Left ventricle myocardium superior (tissue), 1 donor: ENCODE results near the gene KCNMB2. TPM values are rescaled to one million over a fixed set of nuclear protein-coding genes. Genes with fewer than 3 reads are reported as not detected.
A peak's percentile ranks its signal among the peaks of the same experiment; 100 is the strongest.

ENCODE experiments used
- ATAC-seq: fragments of 200-7000 bp; cut with Tn5 transposase; one replicate; pipeline ENCODE4 v1.9.1; 2020; ENCODE audit warnings: mild to moderate bottlenecking, moderate library complexity
- DNase-seq: peaks from one replicate; pipeline ENCODE4 v3.0.0-alpha.2; 2020
- intact Hi-C: fragments of 100-400 bp; cut with micrococcal nuclease; formaldehyde crosslinking; loops from one replicate; pipeline ENCODE4 v1.11.0; 2022
- total RNA-seq: library from RNA; stranded (reverse); fragmentation: NEBNext Ultra II Directional; extraction: Animal tissue kit (Norgen Biotek cat#: 25700); gene quantifications from one replicate; pipeline ENCODE4 v1.2.1, GENCODE V29; 2021
- donor health status: DM: no; HTN: yes; CAD: no; lungs with severe emphysema.

KCNMB2 gene
- total RNA-seq, 1 donor from 2014 or later: 2.7 TPM

DNA sequence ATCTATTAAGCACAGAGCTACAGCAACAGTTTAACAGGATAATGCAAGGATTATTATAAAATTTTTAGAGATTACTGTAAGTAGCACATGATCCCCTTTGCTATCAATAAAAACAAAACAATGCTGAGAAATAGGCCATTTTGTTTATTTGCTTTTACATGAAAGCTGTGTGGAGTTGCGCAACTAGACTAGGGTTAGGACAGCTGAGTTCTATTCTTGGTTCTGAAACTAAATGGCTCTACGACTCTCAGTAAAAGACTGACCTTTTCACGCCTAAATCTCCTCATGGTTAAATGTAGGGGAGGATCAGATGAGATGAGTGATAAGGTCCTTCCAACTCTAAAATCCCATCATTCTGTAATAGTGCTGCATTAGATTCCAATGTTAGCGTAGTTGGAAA, 25.0 kb downstream of the KCNMB2 start:
- DNase-seq: no peak
- intact Hi-C loops: no loop called here
- ATAC-seq: peak; percentile 69

GRCh38 chr3:178562143-178562946, 26.1 kb downstream of the KCNMB2 start:
- ATAC-seq (peak; percentile 93), DNase-seq (peak; percentile 40)
- intact Hi-C loops: no loop called here

DNA sequence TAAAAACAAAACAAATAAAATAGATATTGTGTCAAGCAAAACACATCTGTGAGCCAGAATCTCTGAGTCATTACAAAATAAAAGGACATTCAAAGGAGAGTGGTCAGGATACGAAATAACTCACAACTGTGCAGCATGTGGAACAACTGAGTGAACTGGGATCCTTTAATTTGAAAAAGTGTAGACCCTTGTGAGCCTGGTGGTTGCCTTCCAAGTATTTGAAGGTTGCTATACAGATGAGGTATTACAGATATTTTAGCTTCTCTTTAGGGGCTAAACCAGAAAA, 26.7 kb downstream of the KCNMB2 start:
- intact Hi-C loops: no loop called here
- peak; percentile 67 for ATAC-seq
- no peak for DNase-seq

DNA sequence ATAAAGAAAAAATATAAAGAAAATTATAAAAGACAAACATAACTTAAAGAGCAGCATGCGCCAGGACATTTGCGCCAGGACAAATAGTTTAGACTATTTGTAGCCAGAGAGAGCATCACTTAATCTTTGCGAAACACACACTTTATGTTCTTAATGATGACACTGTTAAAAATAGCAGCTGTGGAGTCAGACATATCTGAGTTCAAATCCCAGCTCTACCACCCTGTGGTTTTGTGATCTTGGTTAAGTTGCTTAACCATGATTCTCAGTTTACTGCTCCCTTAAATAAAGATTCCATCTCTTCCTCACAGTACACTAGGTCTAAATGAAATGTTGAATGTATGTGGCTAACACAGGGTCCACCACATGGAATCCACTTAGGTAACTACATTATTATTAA, 31.4 kb downstream of the KCNMB2 start:
- no peak for DNase-seq
- no peak for ATAC-seq
- intact Hi-C loops: no loop called here

DNA sequence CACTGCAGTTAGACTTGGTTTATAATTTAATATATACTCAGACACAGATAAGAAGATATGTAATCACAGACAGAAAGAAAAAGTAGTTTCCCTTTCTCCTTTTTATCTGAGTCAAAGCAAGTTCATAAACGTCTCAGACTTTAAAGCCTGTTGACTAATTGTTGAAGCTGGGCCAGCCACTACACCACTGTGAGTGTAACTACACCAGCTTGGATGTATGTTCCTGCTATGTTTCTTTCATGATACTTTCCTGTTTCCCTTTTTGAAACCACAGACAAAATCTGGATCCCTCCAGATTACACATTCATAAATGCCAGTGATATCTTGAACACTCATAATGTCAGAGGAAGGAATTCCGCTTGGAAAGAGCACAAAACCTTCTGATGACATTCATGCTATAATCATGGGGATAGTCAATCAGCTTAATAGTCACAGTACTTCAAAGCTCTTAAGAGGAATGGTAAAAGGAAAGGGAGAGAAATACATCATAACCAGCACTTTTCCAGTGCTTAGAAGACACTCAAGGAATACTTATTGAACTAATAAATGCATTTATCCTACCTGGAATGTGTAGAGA, 32.0 kb downstream of the KCNMB2 start:
- intact Hi-C loops: no loop called here
- ATAC-seq (peak; percentile 30), DNase-seq (no peak)

DNA sequence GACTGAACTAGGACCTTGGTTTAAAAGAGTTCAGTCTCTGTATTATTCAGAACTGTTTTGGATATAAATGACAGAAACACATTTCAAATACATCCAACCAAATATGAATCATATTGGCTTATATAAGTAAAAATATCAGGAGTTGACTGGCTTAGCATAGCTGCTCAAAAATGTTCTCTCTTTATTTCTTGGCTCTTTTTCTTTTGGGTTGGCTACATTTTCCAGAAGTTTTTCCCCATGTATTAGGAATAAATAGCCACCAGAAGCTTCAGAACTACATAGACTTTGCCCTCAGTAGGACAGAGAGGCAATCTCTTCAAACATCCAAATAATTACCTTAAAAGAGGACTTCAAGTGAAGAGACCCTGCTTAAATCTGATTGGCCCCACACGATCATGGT, 32.7 kb downstream of the KCNMB2 start:
- intact Hi-C loops: no loop called here
- ATAC-seq (no peak), DNase-seq (no peak)

DNA sequence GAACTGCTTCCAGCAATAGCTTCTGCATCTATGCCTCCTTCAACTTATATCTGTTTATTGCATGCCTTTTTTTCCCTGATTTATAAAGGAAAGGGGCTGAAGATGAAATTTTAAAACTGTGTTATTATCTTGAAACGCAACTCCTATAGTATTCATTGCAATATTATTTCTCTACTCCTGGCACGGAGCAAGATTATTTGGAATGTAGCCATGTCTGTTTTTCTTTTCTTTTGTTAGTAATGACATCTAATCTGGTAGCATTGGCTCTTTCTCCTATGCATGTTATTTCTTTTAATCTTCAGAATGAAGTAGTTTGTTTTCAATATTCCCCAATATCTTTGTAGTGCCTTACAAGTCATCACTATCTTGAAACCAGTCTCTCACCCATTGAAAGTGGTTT, 33.6 kb downstream of the KCNMB2 start:
- DNase-seq: no peak
- no peak for ATAC-seq
- intact Hi-C loops: no loop called here

- ATAC-seq: peak; percentile 66
- DNase-seq: no peak
- intact Hi-C loops: no loop called here
Observed at GRCh38 chr3:178583963-178584575, 47.8 kb downstream of the KCNMB2 start.

DNA sequence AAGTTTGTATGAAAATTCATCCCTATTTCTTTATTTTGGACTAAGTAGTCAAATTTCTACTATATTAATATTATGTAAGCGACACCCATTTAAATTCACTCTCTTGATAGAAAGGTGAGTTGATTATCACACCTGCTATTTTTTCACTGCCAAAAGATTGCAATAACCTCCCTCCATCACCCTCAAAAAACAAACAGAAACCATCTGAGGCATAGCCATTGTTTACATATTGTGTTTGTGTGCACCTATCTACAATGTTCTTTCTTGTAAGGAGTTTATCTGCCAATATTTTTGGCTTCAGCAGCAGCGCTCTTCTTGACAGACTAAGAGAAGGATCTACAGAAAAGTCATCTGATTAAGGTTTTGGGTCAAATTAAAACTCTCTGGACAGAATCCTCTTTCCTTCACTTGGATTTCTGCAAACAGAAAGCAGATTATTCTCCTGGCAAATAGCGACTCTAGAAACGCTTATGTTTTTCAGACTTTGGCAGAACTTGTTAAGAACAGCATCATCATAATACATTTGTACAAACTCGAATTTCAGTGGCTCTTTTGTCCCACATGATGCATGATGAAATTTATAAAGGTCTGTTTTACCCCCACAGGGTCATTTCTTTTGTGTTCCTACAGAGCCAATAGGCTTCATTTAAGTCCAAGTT, 48.6 kb downstream of the KCNMB2 start:
- ATAC-seq: no peak
- intact Hi-C loops: no loop called here

DNA sequence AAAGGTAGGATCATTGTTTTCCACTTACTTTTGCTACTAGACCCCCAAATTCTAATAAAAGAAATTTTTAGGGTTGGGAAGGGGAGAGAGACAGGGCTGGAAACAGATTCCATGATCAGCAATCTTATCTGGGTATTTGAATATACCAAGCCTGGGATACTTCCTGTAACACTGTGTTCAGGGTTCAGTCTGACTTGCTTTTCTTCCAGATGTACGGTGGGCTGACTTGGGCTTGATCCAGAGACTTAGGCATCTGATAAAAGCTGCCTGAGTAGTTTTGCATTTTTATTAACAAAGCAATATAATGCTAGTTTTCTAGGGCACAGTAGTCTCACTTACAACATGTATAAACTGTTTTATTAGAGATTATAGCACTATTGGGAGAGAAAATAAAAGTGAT, 49.2 kb downstream of the KCNMB2 start:
- DNase-seq (no peak), ATAC-seq (no peak)
- intact Hi-C loops: no loop called here

More for the DNA sequence above, 48.6 kb downstream of the KCNMB2 start:
- DNase-seq: no peak

DNA sequence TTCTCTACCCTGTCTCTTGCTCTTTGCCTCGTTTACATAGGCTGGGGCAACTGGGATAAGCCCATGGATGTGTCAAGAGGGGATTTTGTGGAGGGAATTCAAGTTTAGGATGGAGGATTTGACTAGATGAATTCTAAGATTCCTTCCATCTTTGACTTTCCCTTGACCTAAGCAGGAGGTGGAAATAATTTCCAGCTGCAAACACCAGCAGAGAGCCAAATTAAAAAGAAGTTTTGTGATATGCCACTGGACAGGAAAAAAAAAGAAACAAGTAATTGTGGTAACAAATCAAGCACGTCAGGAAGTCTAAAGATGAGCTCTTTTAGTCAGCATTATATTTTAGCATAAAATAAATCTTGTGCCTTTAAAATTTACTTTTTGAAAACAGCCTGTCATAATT, 49.8 kb downstream of the KCNMB2 start:
- ATAC-seq (no peak), DNase-seq (no peak)
- intact Hi-C loops: no loop called here

DNA sequence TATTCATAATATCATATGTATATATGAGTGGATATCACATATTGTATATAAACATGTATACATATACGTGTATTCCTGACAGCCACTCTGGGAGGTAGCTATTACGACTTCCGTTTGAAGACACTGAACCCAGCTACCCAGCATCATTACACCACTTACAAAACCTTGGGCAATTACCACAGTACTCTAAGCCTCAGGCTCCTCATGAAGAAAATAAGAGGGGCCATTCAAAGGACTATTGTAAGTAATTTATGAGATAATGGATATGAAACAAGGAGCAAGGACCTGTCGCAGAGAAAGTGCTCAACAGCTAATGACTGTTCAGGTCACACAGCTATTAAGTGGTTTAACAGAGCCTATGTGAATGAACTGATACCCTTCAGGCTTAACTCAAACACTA, 52.4 kb downstream of the KCNMB2 start:
- no peak for ATAC-seq
- intact Hi-C loops: no loop called here

DNA sequence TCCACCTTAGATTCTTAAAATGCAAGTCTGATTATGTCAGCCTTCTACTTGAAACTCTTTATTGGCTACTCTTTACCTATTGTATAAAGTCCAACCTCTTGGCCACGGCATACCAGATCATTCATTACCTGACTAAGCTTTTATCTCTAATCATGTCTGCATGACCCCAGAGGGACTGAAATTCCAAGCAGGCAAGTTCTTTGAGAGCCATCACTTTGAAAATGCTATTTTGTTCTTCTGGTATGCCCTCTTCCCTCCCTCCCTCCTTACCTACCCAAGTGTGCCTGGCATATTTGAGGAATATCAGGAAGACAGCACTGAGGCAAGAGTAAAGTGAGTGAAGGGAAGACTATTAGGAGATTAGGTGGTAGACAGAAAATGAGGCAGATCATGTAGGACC, 57.5 kb downstream of the KCNMB2 start:
- intact Hi-C loops: no loop called here
- DNase-seq (no peak), ATAC-seq (no peak)

More for the DNA sequence above, 52.4 kb downstream of the KCNMB2 start:
- DNase-seq: no peak

GRCh38 chr3:178597371-178597770, 61.1 kb downstream of the KCNMB2 start:
- DNase-seq (no peak), ATAC-seq (no peak)
- intact Hi-C loops: no loop called here

GRCh38 chr3:178602856-178603255, 66.6 kb downstream of the KCNMB2 start:
- intact Hi-C loops: no loop called here
- DNase-seq (no peak), ATAC-seq (no peak)

DNA sequence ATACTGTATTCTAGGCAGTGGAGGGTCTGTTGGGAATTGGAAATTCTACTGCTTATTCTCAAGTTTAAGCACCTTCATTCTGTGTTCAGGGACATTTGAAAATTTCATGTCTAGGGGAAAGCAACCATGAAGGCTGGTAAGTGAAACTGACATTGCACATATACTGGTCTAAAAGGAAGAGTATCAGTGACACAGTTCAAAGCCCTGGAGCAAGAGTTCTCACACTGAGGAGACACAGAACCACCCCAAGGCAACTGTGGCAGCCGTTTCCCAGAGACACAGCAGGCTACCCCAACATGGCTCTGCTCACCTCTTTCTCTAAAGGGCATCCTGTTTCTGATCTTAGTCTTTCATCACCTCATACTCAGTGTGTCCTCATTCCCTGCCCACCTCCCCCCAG, 67.5 kb downstream of the KCNMB2 start:
- intact Hi-C loops: no loop called here
- no peak for ATAC-seq
- no peak for DNase-seq

GRCh38 chr3:178618197-178618596, 82.0 kb downstream of the KCNMB2 start:
- peak; percentile 64 for ATAC-seq
- no peak for DNase-seq
- intact Hi-C loops: no loop called here

DNA sequence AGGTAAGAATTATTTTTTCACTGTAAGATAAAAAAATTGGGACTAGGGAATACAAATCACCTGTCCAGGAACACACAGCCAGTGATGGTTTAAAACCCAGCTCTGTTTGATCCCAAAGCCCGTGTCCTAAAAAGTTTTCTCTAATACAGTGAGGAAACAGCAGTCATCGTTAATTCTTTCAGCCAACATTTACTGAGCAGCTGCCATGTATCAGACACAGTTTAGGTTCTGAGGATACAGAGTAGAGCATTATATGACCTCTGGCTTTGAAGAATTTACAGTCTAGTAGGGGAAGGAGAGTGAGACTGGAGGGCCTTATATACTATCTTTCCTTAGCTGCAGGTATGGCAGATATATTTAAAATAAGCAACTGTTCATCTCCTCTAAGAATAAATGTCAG, 82.7 kb downstream of the KCNMB2 start:
- intact Hi-C loops: no loop called here
- DNase-seq (no peak), ATAC-seq (peak; percentile 37)

DNA sequence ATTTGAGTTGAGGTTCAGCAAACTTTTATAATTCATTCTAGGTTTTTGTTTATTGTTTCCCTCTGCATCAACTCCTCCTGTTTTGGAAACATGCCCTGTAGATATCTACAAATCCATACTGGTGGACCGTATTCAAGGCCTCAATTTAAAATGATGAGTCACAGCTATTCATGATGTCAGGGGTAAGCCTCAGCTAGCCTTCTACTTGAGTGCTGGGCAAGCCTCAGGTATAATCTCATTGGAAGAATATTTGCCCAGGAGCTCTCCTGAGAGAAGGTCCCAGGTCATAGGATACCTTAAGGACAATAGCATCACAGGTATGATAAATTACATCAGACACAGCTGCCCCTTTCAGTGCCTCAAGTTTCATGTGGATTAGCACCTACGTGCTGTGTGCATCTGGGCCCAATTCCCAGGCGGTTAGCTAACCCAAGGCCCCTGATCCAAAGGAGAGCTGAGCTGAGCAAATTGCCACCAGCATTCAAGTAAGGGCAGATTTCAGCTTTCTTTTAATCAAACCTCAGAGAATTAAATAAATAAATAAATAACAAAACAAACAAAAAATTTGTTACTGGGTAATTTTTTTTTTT, 87.5 kb downstream of the KCNMB2 start:
- ATAC-seq (peak; percentile 64), DNase-seq (no peak)
- intact Hi-C loops: no loop called here

DNA sequence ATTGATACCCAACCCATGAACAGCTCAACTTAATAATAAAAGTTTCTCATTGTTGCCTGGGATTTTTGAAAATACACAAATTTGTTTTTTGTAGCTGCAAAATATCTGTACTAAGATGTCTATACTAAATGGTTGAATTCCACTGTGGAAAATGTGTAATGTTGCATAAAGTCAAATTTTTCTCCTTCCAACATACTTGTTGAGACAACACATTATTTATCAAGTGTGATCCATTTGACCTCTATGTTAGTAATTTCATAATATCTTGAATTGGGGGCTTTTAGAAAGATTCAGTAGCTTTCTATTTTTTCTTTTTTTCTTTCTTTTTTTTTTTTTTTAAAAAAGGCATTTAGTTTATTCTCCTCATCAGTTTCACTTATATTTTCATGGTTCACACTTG, 88.0 kb downstream of the KCNMB2 start:
- DNase-seq: no peak
- intact Hi-C loops: no loop called here
- ATAC-seq: no peak
